Transverse colon (tissue), 4 donors: ENCODE data around the gene ZMIZ1. TPM values are rescaled to one million over a fixed set of nuclear protein-coding genes. Genes with fewer than 3 reads are reported as not detected.

Experiments
- DNase-seq: peaks from one replicate; pipeline ENCODE4 v3.0.0-alpha.2; 2019
- H3K27ac ChIP-seq, 4 donors: fragments of 200-600 bp; sonication (generic); 2 replicates each; pipeline ENCODE4 v1.5.1; 2016 to 2018; ENCODE audit warnings: inconsistent platforms in 4 of 4
- H3K27me3 ChIP-seq: fragments of 200-600 bp; sonication (generic); 2 replicates; pipeline ENCODE4 v1.5.1; 2017; ENCODE audit warnings: inconsistent platforms
- H3K36me3 ChIP-seq, 4 donors: fragments of 200-600 bp; sonication (generic); 2 replicates each; pipeline ENCODE4 v1.5.1; 2017 to 2019; ENCODE audit warnings: inconsistent platforms in 4 of 4
- H3K4me1 ChIP-seq, 4 donors: fragments of 200-600 bp; sonication (generic); 2 replicates each; pipeline ENCODE4 v1.5.1; 2017 to 2020; ENCODE audit warnings: inconsistent platforms in 4 of 4
- H3K4me3 ChIP-seq, 4 donors: fragments of 200-600 bp; sonication (generic); 1 replicate in 1 of 4; 2 replicates in 3 of 4; pipeline versions ENCODE4 v1.5.1 to v1.6.1; 2017 to 2019; ENCODE audit warnings: inconsistent platforms in 4 of 4
- H3K9me3 ChIP-seq, 2 donors: fragments of 200-600 bp; sonication (generic); 2 replicates each; pipeline ENCODE4 v1.5.1; 2017 to 2019; ENCODE audit warnings: inconsistent platforms in 2 of 2
- EP300 ChIP-seq: sonication (generic); formaldehyde crosslinking; IDR thresholded peaks from one replicate; pipeline ENCODE4 v1.6.1; 2017; ENCODE audit warnings: antibody characterized with exemption, low read depth
- POLR2A ChIP-seq: fragments of 450-650 bp; IDR thresholded peaks from one replicate; pipeline ENCODE4 v1.6.1; 2016; ENCODE audit warnings: antibody characterized with exemption, mild to moderate bottlenecking, moderate library complexity
- POLR2AphosphoS5 ChIP-seq, 3 donors: sonication (generic); formaldehyde crosslinking; IDR thresholded peaks; one replicate each; pipeline ENCODE4 v1.6.1; 2016; ENCODE audit warnings: antibody characterized with exemption in 3 of 3
- whole genome bisulfite sequencing, 2 donors: methylation state at CpG; one replicate each; pipeline ENCODE4 v1.1.5; 2018; ENCODE audit warnings: low coverage in 1 of 2; 5-methylcytosine and 5-hydroxymethylcytosine counted together
- in situ Hi-C, 4 donors: fragments of 200-750 bp; cut with MboI; loops; one replicate each; pipeline versions ENCODE4 v1.15.0 to v1.15.1; 2017; ENCODE audit warnings: low sequenced_read_pairs in 3 of 4, low pct_ligation_motif_present in 1 of 4, low pct_unique_long_range_greater_than_20kb in 1 of 4
- intact Hi-C: fragments of 100-400 bp; cut with DNase I; formaldehyde crosslinking; loops from one replicate; pipeline ENCODE4 v1.15.1; 2023; ENCODE audit warnings: low total_unique reads
- total RNA-seq, 4 donors: library from RNA; depleted of rRNA; stranded (reverse); fragments of >200 nt; gene quantifications; one replicate each; pipeline ENCODE4 v1.1.0, GENCODE V29; 2016
- TF ChIP-seq, protein P1 (sequence below), 5 experiments: fragments of 200-600 bp in 3 of 5; fragments of 450-650 bp in 2 of 5; sonication (generic) in 3 of 5; IDR thresholded peaks; 1 replicate in 2 of 5; 2 replicates in 3 of 5; pipeline ENCODE4 v1.5.1; 2016 to 2017; ENCODE audit warnings: antibody characterized with exemption in 5 of 5, inconsistent platforms in 3 of 5, mild to moderate bottlenecking in 2 of 5, moderate library complexity in 1 of 5

The ZMIZ1 gene
- total RNA-seq, 4 donors from 2014 or later, result 32.0 to 108 (median 63.0) TPM

DNA sequence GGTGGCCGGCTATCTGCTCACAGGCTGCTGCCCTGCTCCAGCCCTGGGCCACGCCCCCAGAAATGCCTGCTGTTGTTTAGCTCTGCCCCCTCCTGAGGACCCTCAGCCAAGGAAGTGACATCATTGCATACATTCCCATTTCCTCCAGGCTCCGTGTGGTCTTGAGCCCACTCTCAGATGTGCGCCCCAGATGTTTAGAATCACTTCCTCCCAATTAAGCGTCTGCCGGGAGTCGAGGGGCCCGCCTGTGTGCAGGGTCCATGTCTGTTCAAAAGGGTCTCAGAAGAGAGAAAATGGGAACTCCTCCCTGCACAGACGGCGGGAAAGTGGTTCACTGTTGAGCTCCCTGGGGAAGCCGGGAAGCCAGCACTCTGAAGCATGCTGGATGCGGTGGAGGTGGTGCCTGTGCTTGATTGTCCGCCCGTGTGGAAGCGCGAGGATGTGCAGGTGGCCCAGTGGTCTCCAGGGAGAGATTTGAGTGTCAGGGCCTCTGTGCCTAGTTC lies 161.6 kb downstream of the ZMIZ1 start:
- intact Hi-C loops (no loop called here), in situ Hi-C loops (no loop called here)
- WGBS, 2 donors, result 69% methylated on average over 16 of the region's 16 CpGs; no CpG with 5 or more reads in 1 of the 2 donors
- Histone ChIP-seq H3K4me1 (peaks cover 0 to 12% (median 2%) of the 10 kb centered on the region in 4 donors), H3K27me3 (no peaks in the 10 kb centered on the region), H3K9me3 (no peaks in the 10 kb centered on the region), H3K4me3 (no peak overlapping the region), H3K36me3 (no peaks in the 10 kb centered on the region), H3K27ac (no peak overlapping the region)
- DNase-seq, result no peak
- TF ChIP-seq POLR2A (no peak), POLR2AphosphoS5 (IDR thresholded peaks at IDR 0.05) (no peak), EP300 (no peak)
- TF ChIP-seq, protein P1, sequence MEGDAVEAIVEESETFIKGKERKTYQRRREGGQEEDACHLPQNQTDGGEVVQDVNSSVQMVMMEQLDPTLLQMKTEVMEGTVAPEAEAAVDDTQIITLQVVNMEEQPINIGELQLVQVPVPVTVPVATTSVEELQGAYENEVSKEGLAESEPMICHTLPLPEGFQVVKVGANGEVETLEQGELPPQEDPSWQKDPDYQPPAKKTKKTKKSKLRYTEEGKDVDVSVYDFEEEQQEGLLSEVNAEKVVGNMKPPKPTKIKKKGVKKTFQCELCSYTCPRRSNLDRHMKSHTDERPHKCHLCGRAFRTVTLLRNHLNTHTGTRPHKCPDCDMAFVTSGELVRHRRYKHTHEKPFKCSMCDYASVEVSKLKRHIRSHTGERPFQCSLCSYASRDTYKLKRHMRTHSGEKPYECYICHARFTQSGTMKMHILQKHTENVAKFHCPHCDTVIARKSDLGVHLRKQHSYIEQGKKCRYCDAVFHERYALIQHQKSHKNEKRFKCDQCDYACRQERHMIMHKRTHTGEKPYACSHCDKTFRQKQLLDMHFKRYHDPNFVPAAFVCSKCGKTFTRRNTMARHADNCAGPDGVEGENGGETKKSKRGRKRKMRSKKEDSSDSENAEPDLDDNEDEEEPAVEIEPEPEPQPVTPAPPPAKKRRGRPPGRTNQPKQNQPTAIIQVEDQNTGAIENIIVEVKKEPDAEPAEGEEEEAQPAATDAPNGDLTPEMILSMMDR (IDR thresholded peaks at IDR 0.05), result no peak

DNA sequence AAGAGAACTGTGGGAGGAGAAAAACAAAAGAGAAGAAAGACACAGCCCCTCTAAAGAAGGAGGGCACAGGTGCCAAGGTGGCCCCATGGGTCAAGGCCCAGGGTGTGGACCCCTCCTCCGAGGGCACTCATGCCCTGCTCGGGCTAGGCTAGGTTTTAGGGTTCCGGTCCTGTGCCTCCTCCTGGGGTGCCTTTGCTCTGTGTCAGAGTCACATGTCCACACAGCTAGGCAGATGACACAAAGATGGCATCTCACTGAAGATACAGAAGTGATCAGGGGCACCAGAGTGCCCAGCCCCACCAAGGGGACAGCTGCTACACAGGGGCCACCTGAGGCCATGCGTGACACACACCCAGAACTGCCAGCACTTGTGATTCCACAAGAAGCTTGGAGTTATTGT lies 162.1 kb downstream of the ZMIZ1 start:
- intact Hi-C loops (no loop called here), in situ Hi-C loops (no loop called here)
- peaks cover 0 to 17% (median 3%) of the 10 kb centered on the region in 4 donors for H3K4me1 ChIP-seq
- no peak overlapping the region for H3K27ac ChIP-seq
- no peak overlapping the region for H3K4me3 ChIP-seq
- H3K36me3 ChIP-seq, result no peaks in the 10 kb centered on the region
- DNase-seq, result no peak
- no peak for TF ChIP-seq EP300
- TF ChIP-seq POLR2A, result no peak
- no peak for TF ChIP-seq POLR2AphosphoS5 (IDR thresholded peaks at IDR 0.05)
- TF ChIP-seq, protein P1 (IDR thresholded peaks at IDR 0.05), result no peak
- no peaks in the 10 kb centered on the region for H3K27me3 ChIP-seq
- no peaks in the 10 kb centered on the region for H3K9me3 ChIP-seq
- WGBS, 2 donors, result 84% methylated on average over 4 of the region's 4 CpGs; no CpG with 5 or more reads in 1 of the 2 donors

DNA sequence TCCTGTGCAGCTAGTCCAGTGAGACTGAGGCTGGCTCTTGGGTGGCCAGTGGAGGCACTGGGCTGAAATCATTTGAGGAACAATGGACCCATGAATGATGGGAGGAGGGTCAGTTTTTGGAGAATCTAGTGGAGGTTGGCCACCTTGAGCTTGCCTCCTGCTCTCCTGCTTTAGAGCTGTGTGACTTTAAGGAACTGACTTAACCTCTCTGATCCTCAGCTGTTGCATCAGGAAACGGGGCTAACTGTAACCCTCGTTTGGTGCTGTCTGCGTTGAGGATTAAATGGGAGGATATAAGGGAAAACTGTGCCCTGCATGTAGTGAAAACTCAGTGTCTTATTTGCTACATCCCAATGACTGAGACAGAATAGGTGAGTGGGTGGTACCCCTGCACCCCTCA lies 163.1 kb downstream of the ZMIZ1 start:
- H3K36me3 ChIP-seq, result no peaks in the 10 kb centered on the region
- no peak overlapping the region for H3K27ac ChIP-seq
- intact Hi-C loops (no loop called here), in situ Hi-C loops (no loop called here)
- no peak for DNase-seq
- H3K4me3 ChIP-seq, result no peak overlapping the region
- no peaks in the 10 kb centered on the region for H3K27me3 ChIP-seq
- no peaks in the 10 kb centered on the region for H3K9me3 ChIP-seq
- peaks cover 0 to 19% (median 6%) of the 10 kb centered on the region in 4 donors for H3K4me1 ChIP-seq
- TF ChIP-seq EP300 (no peak), POLR2A (no peak)
- 67 to 81% methylated on average over 2 to 3 of the region's 3 CpGs for WGBS, 2 donors

DNA sequence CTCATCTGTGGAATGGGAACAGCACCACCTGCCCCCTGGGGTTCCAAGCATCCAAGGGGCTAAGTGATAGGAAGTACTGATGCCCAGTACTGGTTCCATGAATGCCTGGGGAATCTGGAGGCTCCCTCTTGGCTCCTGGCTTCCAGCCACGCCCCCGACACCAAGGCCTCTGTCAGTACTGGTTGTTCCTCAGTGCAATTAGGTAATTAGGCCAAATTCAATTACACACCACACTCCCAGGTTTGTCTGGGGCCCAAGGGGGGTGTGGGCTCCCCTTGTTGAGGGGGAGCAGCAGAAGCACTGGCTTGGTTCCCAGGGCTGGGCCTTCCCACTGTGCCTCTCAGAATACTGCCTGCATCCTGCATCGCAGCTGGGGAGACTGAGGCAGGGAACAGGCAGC lies 164.1 kb downstream of the ZMIZ1 start:
- no peaks in the 10 kb centered on the region for H3K27me3 ChIP-seq
- H3K4me3 ChIP-seq, result no peak overlapping the region
- TF ChIP-seq, protein P1 (IDR thresholded peaks at IDR 0.05), result no peak
- TF ChIP-seq EP300, result no peak
- TF ChIP-seq POLR2AphosphoS5 (IDR thresholded peaks at IDR 0.05), result no peak
- TF ChIP-seq POLR2A, result no peak
- peaks cover 0 to 27% (median 10%) of the 10 kb centered on the region in 4 donors for H3K4me1 ChIP-seq
- no peak overlapping the region for H3K27ac ChIP-seq
- intact Hi-C loops, result no loop called here
- no peaks in the 10 kb centered on the region for H3K36me3 ChIP-seq
- no peaks in the 10 kb centered on the region for H3K9me3 ChIP-seq
- 89% methylated on average over 3 of the region's 3 CpGs; no CpG with 5 or more reads in 1 of the 2 donors for WGBS, 2 donors
- no peak for DNase-seq
- in situ Hi-C loops, result no loop called here
